ENCODE data around the gene AOAH. TPM values are rescaled to one million over a fixed set of nuclear protein-coding genes. Genes with fewer than 3 reads are reported as not detected.

The AOAH gene
- total and polyA plus RNA-seq, 2 donors from 2014 or later = 2.7 to 24.7 TPM

- TF ChIP-seq CTCF (IDR thresholded peaks at IDR 0.05; ENCODE audit: borderline replicate concordance, extremely low read depth, insufficient read depth) = no peak
- intact Hi-C loops (cut with DNase I) = no loop called here
- Histone ChIP-seq H3K4me1 (ENCODE audit: control insufficient read depth in 2 of 3, insufficient read depth in 2 of 3, low read depth in 1 of 3, low read length in 3 of 3) (no peaks in the 10 kb centered on the region), H3K27ac (ENCODE audit: low read depth in 2 of 2, low read length in 2 of 2) (no peak overlapping the region), H3K4me3 (ENCODE audit: low read length in 3 of 3) (no peak overlapping the region), H3K9ac (ENCODE audit: low read length in 3 of 3) (no peak overlapping the region), H3K9me3 (ENCODE audit: control insufficient read depth in 2 of 3, insufficient read depth in 1 of 3, low read length in 3 of 3) (no peaks in the 10 kb centered on the region), H3K36me3 (ENCODE audit: control insufficient read depth in 2 of 3, insufficient read depth in 3 of 3, low read length in 3 of 3) (no peaks in the 10 kb centered on the region), H3K27me3 (ENCODE audit: control insufficient read depth, insufficient read depth, low read length) (no peaks in the 10 kb centered on the region)
- FAIRE-seq (no peak), DNase-seq (no peak)
Observed at GRCh38 chr7:36478745-36479144, 245.5 kb downstream of the AOAH start.

- DNase-seq (no peak), FAIRE-seq (no peak)
- no peaks in the 10 kb centered on the region for H3K9me3 ChIP-seq (ENCODE audit: control insufficient read depth in 2 of 3, insufficient read depth in 1 of 3, low read length in 3 of 3)
- no peak overlapping the region for H3K9ac ChIP-seq (ENCODE audit: low read length in 3 of 3)
- H3K27ac ChIP-seq (ENCODE audit: low read depth in 2 of 2, low read length in 2 of 2) = no peak overlapping the region
- intact Hi-C loops (cut with DNase I) = no loop called here
- no peaks in the 10 kb centered on the region for H3K36me3 ChIP-seq (ENCODE audit: control insufficient read depth in 2 of 3, insufficient read depth in 3 of 3, low read length in 3 of 3)
- no peak for TF ChIP-seq CTCF (IDR thresholded peaks at IDR 0.05; ENCODE audit: borderline replicate concordance, extremely low read depth, insufficient read depth)
- H3K4me3 ChIP-seq (ENCODE audit: low read length in 3 of 3) = no peak overlapping the region
- H3K27me3 ChIP-seq (ENCODE audit: control insufficient read depth, insufficient read depth, low read length) = no peaks in the 10 kb centered on the region
- H3K4me1 ChIP-seq (ENCODE audit: control insufficient read depth in 2 of 3, insufficient read depth in 2 of 3, low read depth in 1 of 3, low read length in 3 of 3) = no peaks in the 10 kb centered on the region
Observed at GRCh38 chr7:36475381-36475780, 248.9 kb downstream of the AOAH start.

- H3K9ac ChIP-seq (ENCODE audit: low read length in 3 of 3) = no peak overlapping the region
- no peak for FAIRE-seq
- TF ChIP-seq CTCF (IDR thresholded peaks at IDR 0.05; ENCODE audit: borderline replicate concordance, extremely low read depth, insufficient read depth) = no peak
- no peaks in the 10 kb centered on the region for H3K27me3 ChIP-seq (ENCODE audit: control insufficient read depth, insufficient read depth, low read length)
- intact Hi-C loops (cut with DNase I) = no loop called here
- H3K9me3 ChIP-seq (ENCODE audit: control insufficient read depth in 2 of 3, insufficient read depth in 1 of 3, low read length in 3 of 3) = no peaks in the 10 kb centered on the region
- H3K4me3 ChIP-seq (ENCODE audit: low read length in 3 of 3) = no peak overlapping the region
- no peak overlapping the region for H3K27ac ChIP-seq (ENCODE audit: low read depth in 2 of 2, low read length in 2 of 2)
- no peak for DNase-seq
- H3K4me1 ChIP-seq (ENCODE audit: control insufficient read depth in 2 of 3, insufficient read depth in 2 of 3, low read depth in 1 of 3, low read length in 3 of 3) = no peaks in the 10 kb centered on the region
- H3K36me3 ChIP-seq (ENCODE audit: control insufficient read depth in 2 of 3, insufficient read depth in 3 of 3, low read length in 3 of 3) = no peaks in the 10 kb centered on the region
Observed at GRCh38 chr7:36475011-36475342, 249.3 kb downstream of the AOAH start.

GRCh38 chr7:36474283-36475010 is 249.8 kb downstream of the AOAH start:
- intact Hi-C loops (cut with DNase I) = no loop called here
- H3K36me3 ChIP-seq (ENCODE audit: control insufficient read depth in 2 of 3, insufficient read depth in 3 of 3, low read length in 3 of 3) = no peaks in the 10 kb centered on the region
- no peak for FAIRE-seq
- H3K4me3 ChIP-seq (ENCODE audit: low read length in 3 of 3) = no peak overlapping the region
- H3K27me3 ChIP-seq (ENCODE audit: control insufficient read depth, insufficient read depth, low read length) = no peaks in the 10 kb centered on the region
- no peaks in the 10 kb centered on the region for H3K9me3 ChIP-seq (ENCODE audit: control insufficient read depth in 2 of 3, insufficient read depth in 1 of 3, low read length in 3 of 3)
- TF ChIP-seq CTCF (IDR thresholded peaks at IDR 0.05; ENCODE audit: borderline replicate concordance, extremely low read depth, insufficient read depth) = no peak
- no peak overlapping the region for H3K27ac ChIP-seq (ENCODE audit: low read depth in 2 of 2, low read length in 2 of 2)
- no peak for DNase-seq
- H3K4me1 ChIP-seq (ENCODE audit: control insufficient read depth in 2 of 3, insufficient read depth in 2 of 3, low read depth in 1 of 3, low read length in 3 of 3) = no peaks in the 10 kb centered on the region
- H3K9ac ChIP-seq (ENCODE audit: low read length in 3 of 3) = no peak overlapping the region

Data from kidney (tissue), 14 donors.